ENCODE data around the gene ALCAM.

The ALCAM gene

DNA sequence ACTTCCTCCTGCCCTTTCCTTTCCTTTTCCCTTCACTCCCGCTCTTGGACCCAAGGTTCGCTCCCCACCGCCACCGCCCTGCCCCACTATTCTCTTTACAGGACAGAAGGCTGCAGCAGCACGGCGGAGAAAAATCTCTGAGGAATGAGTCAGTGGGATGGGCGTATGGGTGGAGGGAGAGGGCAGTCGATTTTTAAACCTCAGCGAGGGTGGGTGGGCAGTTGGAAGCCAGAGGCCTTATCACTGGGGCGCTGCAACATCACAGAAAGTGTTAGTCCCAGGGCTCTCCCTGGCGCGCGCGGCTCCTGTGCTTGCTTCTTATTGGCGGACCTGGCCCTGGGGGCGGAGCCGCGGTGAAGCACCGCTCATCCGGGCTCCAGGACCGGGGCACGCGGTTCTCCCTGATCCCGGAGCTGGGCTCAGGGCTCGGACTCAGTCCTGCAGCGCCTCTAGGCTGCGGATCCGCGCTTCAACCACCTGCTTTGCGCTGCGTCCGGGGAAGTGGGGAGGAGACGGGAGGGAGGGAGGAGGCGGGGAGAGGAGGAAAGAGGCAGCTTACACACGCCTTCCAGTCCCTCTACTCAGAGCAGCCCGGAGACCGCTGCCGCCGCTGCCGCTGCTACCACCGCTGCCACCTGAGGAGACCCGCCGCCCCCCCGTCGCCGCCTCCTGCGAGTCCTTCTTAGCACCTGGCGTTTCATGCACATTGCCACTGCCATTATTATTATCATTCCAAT, at the start of gene ALCAM:
Gene ALCAM, plus strand, starts transcription at position 584 of the 737 bp plus-strand sequence.
- TF ChIP-seq, protein P1, sequence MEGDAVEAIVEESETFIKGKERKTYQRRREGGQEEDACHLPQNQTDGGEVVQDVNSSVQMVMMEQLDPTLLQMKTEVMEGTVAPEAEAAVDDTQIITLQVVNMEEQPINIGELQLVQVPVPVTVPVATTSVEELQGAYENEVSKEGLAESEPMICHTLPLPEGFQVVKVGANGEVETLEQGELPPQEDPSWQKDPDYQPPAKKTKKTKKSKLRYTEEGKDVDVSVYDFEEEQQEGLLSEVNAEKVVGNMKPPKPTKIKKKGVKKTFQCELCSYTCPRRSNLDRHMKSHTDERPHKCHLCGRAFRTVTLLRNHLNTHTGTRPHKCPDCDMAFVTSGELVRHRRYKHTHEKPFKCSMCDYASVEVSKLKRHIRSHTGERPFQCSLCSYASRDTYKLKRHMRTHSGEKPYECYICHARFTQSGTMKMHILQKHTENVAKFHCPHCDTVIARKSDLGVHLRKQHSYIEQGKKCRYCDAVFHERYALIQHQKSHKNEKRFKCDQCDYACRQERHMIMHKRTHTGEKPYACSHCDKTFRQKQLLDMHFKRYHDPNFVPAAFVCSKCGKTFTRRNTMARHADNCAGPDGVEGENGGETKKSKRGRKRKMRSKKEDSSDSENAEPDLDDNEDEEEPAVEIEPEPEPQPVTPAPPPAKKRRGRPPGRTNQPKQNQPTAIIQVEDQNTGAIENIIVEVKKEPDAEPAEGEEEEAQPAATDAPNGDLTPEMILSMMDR (IDR thresholded peaks at IDR 0.05) = peak; percentile 72

GRCh38 chr3:105317841-105318240, 48.9 kb upstream of the ALCAM start:
- TF ChIP-seq, protein P1 (IDR thresholded peaks at IDR 0.05) = no peak

DNA sequence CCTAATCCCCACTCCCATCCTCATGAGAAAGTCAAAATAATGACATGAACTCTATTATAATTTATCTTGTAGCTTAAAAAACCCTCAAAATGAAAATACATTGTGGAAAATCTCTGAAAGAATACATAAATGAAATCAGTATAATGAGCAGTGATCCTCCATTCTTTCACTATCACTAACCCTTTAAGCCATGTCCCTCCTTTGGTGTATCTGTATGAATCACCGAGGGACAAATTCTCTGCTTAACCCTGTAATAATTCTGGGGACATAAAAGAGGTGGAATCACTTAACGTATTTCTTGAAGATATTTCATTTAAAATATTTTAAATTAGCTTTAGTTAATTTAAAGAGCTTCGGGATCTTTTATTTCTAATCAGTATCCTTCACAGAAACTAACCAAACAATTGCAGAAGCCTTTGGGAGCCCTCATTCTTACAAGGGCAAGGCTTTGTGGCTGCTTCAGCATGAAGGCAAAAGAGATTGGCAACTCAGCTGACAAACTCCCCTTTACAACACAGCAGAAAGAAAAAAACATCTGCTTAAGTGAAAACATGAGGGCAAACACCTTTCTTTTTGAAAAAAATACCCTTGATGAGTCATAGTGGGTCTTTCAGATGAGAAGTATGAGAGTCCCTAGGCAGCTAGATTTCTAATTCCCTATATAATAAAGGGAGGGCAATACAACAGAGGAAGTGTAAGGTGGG, 44.0 kb upstream of the ALCAM start:
- TF ChIP-seq, protein P1 (IDR thresholded peaks at IDR 0.05) = no peak

DNA sequence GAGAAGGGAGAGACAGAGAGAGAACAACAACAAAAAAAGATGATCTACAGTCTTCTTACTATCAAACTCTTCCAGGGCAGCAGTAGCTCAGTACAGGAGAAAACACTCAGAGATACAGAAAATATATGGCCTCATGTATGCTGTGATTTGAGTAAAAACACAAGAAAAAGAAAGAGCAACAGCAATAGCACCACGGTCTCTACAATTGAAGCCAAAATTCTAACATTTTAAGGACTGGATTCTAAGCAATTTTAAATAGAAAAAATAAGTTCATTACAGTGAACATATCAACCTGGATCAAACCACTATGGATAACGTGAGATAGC, 43.5 kb upstream of the ALCAM start:
- TF ChIP-seq, protein P1 (IDR thresholded peaks at IDR 0.05) = no peak

DNA sequence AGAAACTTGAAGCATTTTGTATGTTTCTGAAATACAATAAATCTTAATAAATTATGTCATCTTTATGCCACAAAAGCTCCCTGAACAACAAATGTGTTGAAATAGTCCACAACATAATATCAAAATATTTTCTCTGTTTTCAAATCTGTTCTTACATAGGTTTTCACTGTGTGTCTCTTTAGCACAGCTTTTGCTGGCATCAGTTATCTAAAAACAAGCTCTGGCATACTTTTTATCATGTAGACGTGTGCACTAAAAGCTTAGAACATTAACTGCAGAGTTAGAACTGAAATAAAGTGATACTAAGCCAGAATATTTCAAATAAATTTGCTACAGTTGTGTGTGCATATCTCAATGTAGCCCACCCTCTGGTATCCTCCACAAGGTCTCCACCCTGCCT, 41.8 kb upstream of the ALCAM start:
- TF ChIP-seq, protein P1 (IDR thresholded peaks at IDR 0.05) = no peak

DNA sequence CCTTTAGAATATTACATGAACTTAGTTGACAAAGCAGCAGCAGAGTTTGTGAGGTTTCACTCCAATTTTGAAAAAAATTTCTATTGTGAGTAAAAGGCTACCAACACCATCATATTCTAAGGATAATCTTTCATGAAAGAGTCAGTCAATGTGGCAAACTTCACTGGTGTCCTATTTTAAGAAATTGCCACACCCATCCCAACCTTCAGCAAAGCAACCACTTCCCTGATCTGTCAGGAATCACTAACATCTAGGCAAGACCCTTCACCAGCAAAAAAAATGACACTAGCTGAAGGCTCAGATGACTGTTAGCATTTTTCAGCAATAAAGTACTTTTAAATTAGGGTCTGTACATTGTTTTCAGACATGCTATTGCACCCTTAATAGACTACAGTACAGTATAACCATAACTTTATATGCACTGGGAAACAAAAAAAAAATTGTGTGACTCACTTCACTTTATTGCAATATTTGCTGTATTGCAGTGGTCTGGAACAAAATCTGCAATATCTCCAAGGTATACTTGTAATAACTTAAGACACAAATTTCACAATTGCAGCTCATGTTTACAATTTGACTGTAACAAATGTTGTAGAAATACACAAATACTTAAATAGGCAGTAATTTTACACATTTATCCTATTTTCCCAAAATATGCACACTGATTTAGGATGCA, 38.9 kb upstream of the ALCAM start:
- TF ChIP-seq, protein P1 (IDR thresholded peaks at IDR 0.05) = no peak

DNA sequence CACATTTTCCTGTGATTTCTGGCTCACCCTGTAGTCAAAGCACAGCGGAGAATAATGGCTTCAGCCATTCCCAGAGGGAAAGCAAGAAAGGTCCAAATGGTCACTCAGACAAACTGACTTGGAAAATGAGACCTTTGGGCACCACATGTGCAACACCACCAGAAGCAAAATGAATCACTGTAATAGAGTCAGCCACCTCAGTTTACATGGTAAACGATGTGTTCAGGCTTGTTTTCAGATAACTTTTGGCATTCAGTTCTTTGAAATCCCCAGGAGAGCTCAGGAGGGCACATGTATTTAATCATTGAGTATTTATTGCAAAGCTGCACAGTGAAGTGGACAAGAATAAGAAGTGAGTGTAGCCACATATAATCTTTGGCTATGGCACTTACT, 38.4 kb upstream of the ALCAM start:
- TF ChIP-seq, protein P1 (IDR thresholded peaks at IDR 0.05) = no peak
